GM21367 (cell line): ENCODE measurements around the gene BLMH.

Source experiments
- ATAC-seq: cut with Tn5 transposase; IDR thresholded peaks from one replicate; pipeline ENCODE4 v1.9.1; 2021; ENCODE audit not compliant: unreplicated experiment

BLMH gene

GRCh38 chr17:30291543-30292285 lies at the start of gene BLMH:
Gene BLMH, minus strand, starts transcription at chr17:30291944. Its CDS starts 125 bp downstream, at chr17:30291819.
- peak; percentile 60 for ATAC-seq

DNA sequence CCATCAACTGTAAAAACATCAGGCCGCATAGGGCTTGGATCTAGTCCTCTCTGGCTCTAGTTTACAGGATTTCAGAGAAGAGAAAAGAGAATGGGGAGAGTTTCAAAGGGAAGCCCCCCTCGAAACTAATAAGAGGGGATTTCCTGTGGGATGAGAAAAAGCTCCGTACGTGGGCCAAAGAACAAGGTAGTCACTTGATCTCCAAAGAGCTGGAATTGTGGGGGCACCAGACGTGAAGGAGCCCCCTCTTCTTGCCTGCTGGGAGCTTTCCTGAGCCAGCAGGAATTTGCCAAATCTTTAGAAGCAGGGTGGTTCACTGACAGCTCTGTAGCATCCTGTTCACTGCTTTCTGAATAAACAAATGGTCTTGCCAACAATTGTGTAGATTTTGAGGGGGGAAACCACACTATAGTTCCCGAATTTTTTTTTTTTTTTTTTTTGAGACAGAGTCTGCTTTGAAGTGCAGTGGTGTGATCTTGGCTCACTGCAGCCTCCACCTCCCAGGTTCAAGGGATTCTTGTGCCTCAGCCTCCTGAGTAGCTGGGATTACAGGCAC lies 49.1 kb upstream of the BLMH start:
- no peak for ATAC-seq

GRCh38 chr17:30339086-30339485 lies 47.3 kb upstream of the BLMH start:
- no peak for ATAC-seq

GRCh38 chr17:30337393-30337999 lies 45.8 kb upstream of the BLMH start:
- no peak for ATAC-seq

- ATAC-seq: no peak
These were observed 44.8 kb upstream of the BLMH start for GRCh38 chr17:30336369-30337171.

DNA sequence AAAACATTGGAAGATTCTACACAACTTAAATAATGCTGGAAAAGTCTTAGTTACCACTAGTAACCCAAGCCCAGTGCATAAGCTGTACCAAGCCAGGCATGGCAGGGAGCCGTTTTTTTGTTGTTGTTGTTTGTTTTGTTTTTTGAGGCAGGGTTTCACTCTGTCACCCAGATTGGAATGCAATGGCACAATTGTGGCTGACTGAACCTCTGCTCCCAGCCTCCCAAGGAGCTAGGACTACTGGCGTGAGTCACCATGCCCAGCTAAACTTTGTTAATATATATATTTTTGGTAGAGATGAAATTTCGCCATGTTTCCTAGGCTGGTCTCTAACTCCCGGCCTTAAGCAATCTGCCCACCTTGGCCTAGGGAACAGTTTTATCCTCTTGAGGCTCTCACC lies 42.7 kb upstream of the BLMH start:
- no peak for ATAC-seq

GRCh38 chr17:30333503-30334360 lies 42.0 kb upstream of the BLMH start, which contains the start of gene TMIGD1:
Gene TMIGD1, minus strand, starts transcription at chr17:30334057. Its CDS starts 1,924 bp downstream, at chr17:30332133.
- ATAC-seq: no peak

- ATAC-seq: no peak
These were observed 40.4 kb upstream of the BLMH start for GRCh38 chr17:30332057-30332542.

DNA sequence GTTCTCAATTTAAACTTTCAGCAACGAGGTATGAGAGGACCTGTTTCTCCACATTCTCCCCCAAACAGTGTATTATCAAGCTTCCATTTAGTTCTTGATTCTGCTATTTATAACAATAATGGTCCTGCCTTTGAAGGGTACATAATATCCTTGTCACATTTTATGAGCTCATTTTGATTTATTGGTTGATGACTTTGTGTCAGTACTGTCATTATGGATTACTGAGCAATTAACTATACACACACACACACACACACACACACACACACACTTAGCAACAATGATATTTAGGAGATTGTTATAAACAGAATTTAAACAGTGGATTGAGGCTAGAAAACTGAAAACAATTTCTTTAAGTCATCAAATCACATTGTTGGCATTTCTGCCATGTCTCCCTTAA lies 35.1 kb upstream of the BLMH start:
- ATAC-seq: no peak

- ATAC-seq: no peak
These were observed 33.0 kb upstream of the BLMH start for GRCh38 chr17:30324723-30325122.

DNA sequence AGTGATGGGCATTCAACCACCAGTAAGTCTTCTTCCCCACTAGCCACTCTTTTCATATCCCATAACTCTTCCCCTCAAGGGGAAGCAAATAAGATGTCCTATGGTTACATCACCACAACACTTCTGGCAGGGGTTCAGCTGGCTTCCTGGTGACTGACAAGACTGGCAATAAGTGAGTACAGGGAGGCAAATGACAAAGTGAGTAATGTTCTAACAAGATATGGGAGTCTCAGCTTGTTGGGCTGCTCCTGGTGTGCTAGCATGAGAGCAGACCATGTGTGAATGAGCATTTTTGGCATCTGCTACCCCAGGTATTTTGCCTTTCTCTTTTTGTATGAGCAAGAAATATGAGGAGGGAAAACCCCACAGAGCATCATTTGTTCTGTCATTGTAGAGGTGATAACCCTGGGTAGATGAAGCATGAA lies 32.2 kb upstream of the BLMH start:
- no peak for ATAC-seq

DNA sequence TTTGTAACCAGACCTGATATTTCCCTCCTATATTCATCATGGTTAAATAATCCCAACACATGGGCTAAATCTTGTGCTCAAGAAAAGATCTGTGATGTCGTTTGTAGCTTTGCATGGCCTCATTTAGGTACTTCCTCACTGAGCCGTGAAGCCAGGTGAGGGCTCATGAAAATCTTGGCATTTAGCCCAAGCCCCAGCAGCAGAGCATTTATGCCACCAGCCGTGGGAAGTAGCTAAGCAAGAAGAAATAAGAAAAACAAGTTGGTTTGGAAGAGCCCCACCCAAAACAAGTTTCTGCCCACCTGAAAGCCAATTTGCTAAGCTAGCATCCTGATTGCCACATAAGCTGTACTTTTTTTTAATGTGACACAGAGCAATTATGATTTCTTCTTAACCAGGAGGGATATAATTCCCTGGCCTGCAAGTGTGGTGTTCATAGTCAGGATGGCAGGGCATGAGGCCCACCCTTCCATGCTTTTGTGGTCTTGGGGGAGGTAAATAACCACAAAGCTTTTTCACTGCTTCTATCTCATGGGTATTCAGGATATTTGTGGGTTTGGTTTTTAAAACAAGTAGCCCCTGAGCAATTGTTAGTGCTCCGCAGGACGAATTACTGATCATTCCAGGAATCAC lies 31.6 kb upstream of the BLMH start:
- no peak for ATAC-seq

- ATAC-seq: no peak
These were observed 29.6 kb upstream of the BLMH start for GRCh38 chr17:30321314-30321713.

- ATAC-seq: no peak
These were observed 26.4 kb upstream of the BLMH start for GRCh38 chr17:30318155-30318554.

DNA sequence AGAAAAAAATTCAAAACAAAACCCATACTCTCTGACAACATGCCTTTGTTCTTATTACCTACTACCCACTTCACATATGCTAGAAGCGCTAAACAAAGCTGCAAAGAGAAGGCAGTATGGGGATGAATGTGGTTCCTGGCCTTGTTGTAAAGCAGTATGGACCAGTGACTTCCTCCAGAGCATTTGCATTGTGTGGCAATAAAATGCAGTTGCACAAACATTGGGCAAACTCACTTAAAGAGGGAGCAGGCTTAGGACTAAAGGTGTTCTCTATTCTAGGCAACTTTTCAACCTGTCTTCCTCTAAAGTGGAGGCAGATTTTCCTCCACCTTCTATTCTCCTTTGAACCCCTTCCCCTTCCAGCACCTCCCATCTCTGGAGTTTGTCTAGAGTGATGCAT lies 25.0 kb upstream of the BLMH start:
- no peak for ATAC-seq

DNA sequence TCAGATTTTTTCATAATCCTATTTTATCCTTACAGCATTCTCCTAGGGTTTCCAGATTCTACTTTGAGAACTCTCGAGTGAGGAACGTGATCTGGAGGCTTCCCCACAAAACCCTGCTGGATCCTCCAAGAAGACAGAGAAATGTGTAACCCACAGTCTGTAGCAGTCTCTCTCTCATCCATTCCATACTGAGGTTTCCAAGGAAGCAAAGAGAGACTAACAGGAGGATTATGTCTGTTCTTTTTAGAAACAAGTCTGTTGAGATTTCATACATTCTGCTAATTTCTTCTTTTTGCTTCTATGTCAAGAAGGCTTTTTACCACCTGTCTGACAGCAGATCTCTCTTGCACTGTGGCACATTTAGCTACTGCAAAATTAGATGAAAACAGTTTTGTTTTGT lies 23.4 kb upstream of the BLMH start:
- no peak for ATAC-seq

DNA sequence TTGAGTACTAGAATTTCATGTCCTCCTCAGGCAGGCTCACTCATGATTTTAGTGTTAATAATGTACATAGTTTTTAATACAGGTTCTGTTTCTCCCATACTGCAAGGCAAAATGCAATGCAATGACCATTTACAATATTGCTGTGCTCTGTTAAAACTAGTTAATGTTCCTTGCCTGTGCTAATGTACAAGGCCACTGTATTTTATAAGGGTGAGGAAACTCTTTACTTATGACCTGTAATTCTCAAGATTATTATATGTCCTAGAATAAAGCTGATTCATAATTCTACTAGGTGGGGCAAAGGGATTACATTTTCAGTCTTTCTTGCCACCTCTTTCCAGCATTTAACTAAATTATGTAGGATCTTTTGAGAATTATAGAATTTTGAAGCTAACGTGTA lies 22.7 kb upstream of the BLMH start:
- ATAC-seq: no peak

DNA sequence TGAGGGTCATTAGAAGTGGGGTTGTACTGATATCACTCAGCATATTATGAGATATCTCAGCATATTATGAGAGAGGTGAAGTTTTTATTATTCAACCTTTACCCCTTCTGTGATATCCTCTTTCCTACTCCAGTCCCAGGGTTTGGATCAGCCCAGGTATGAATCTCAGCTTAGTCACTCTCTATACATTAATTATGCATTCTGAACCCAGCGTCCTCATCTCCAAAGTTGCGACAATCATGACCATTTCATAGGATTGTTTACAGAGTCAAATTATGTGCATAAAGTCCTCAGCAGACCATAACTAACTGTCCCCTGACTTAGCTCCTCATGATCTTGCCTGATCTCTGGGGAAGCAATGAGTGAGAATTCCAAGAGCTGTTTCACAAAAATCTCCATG lies 20.5 kb upstream of the BLMH start:
- no peak for ATAC-seq

GRCh38 chr17:30310562-30310961 lies 18.8 kb upstream of the BLMH start:
- no peak for ATAC-seq

GRCh38 chr17:30309591-30309990 lies 17.8 kb upstream of the BLMH start:
- ATAC-seq: no peak
